ENCODE data around the gene RWDD1. TPM values are rescaled to one million over a fixed set of nuclear protein-coding genes. Genes with fewer than 3 reads are reported as not detected.

RWDD1 gene
- total RNA-seq, 2 donors from 2014 or later = 42.4 to 46.6 TPM

- H3K27ac Mint-ChIP-seq = no peak overlapping the region
- peak; percentile 73 to 76 for ATAC-seq (replicated peaks in 1 of 2)
- H3K36me3 Mint-ChIP-seq (ENCODE audit: insufficient read depth in 2 of 2) = no peaks in the 10 kb centered on the region
- H3K9me3 Mint-ChIP-seq = no peaks in the 10 kb centered on the region
- peak; percentile 18 to 35 for DNase-seq
- H3K4me3 Mint-ChIP-seq = peak overlapping the region; percentile 61 to 65
- peaks cover 16% of the 10 kb centered on the region for H3K4me1 Mint-ChIP-seq (ENCODE audit: low read depth)
- H3K27me3 Mint-ChIP-seq (ENCODE audit: low read depth) = peaks cover 22% of the 10 kb centered on the region
These were observed 6.1 kb upstream of the RWDD1 start for GRCh38 chr6:116564921-116565872.

GRCh38 chr6:116568111-116568510, 3.2 kb upstream of the RWDD1 start:
- peaks cover 0 to 3% of the 10 kb centered on the region in 2 donors for H3K36me3 Mint-ChIP-seq (ENCODE audit: insufficient read depth in 2 of 2)
- peaks cover 31% of the 10 kb centered on the region for H3K4me1 Mint-ChIP-seq (ENCODE audit: low read depth)
- peaks cover 11% of the 10 kb centered on the region for H3K27me3 Mint-ChIP-seq (ENCODE audit: low read depth)
- no peaks in the 10 kb centered on the region for H3K9me3 Mint-ChIP-seq
- no peak for DNase-seq
- ATAC-seq (replicated peaks in 1 of 2) = no peak
- H3K4me3 Mint-ChIP-seq = no peak overlapping the region
- H3K27ac Mint-ChIP-seq = no peak overlapping the region

GRCh38 chr6:116568821-116569755, 2.2 kb upstream of the RWDD1 start:
- Mint-ChIP-seq H3K4me1 (ENCODE audit: low read depth) (peaks cover 39% of the 10 kb centered on the region), H3K27me3 (ENCODE audit: low read depth) (peaks cover 4% of the 10 kb centered on the region), H3K9me3 (no peaks in the 10 kb centered on the region), H3K27ac (peak overlapping the region; percentile 52), H3K36me3 (ENCODE audit: insufficient read depth in 2 of 2) (peaks cover 0 to 7% of the 10 kb centered on the region in 2 donors), H3K4me3 (peak overlapping the region; percentile 11 to 49)
- DNase-seq = no peak
- ATAC-seq (replicated peaks in 1 of 2) = no peak

- Mint-ChIP-seq H3K36me3 (ENCODE audit: insufficient read depth in 2 of 2) (peaks cover 3 to 15% of the 10 kb centered on the region in 2 donors), H3K27me3 (ENCODE audit: low read depth) (no peaks in the 10 kb centered on the region), H3K4me1 (ENCODE audit: low read depth) (peaks cover 48% of the 10 kb centered on the region), H3K4me3 (peak overlapping the region; percentile 100), H3K27ac (peak overlapping the region; percentile 100), H3K9me3 (no peaks in the 10 kb centered on the region)
- DNase-seq (no peak), ATAC-seq (replicated peaks in 1 of 2) (no peak)
These were observed 338 bp downstream of the RWDD1 start for GRCh38 chr6:116571683-116572000.

- no peaks in the 10 kb centered on the region for H3K27me3 Mint-ChIP-seq (ENCODE audit: low read depth)
- H3K9me3 Mint-ChIP-seq = no peaks in the 10 kb centered on the region
- H3K27ac Mint-ChIP-seq = peak overlapping the region; percentile 100
- peak; percentile 17 to 19 for DNase-seq
- H3K36me3 Mint-ChIP-seq (ENCODE audit: insufficient read depth in 2 of 2) = peaks cover 3 to 15% of the 10 kb centered on the region in 2 donors
- no peak for ATAC-seq (replicated peaks in 1 of 2)
- H3K4me1 Mint-ChIP-seq (ENCODE audit: low read depth) = peaks cover 49% of the 10 kb centered on the region
- peak overlapping the region; percentile 100 for H3K4me3 Mint-ChIP-seq
These were observed 858 bp downstream of the RWDD1 start for GRCh38 chr6:116572162-116572561.

GRCh38 chr6:116575227-116575626, 3.9 kb downstream of the RWDD1 start:
- no peak for ATAC-seq (replicated peaks in 1 of 2)
- no peak for DNase-seq
- peaks cover 3 to 26% of the 10 kb centered on the region in 2 donors for H3K36me3 Mint-ChIP-seq (ENCODE audit: insufficient read depth in 2 of 2)
- H3K4me1 Mint-ChIP-seq (ENCODE audit: low read depth) = peaks cover 56% of the 10 kb centered on the region
- H3K27me3 Mint-ChIP-seq (ENCODE audit: low read depth) = no peaks in the 10 kb centered on the region
- no peak overlapping the region for H3K4me3 Mint-ChIP-seq
- H3K27ac Mint-ChIP-seq = no peak overlapping the region
- no peaks in the 10 kb centered on the region for H3K9me3 Mint-ChIP-seq

- Mint-ChIP-seq H3K4me1 (ENCODE audit: low read depth) (peaks cover 48% of the 10 kb centered on the region), H3K4me3 (no peak overlapping the region), H3K27ac (no peak overlapping the region), H3K9me3 (no peaks in the 10 kb centered on the region), H3K36me3 (ENCODE audit: insufficient read depth in 2 of 2) (peaks cover 3 to 26% of the 10 kb centered on the region in 2 donors), H3K27me3 (ENCODE audit: low read depth) (no peaks in the 10 kb centered on the region)
- ATAC-seq (replicated peaks in 1 of 2) (no peak), DNase-seq (no peak)
These were observed 6.2 kb downstream of the RWDD1 start for GRCh38 chr6:116577486-116577885.

DNA sequence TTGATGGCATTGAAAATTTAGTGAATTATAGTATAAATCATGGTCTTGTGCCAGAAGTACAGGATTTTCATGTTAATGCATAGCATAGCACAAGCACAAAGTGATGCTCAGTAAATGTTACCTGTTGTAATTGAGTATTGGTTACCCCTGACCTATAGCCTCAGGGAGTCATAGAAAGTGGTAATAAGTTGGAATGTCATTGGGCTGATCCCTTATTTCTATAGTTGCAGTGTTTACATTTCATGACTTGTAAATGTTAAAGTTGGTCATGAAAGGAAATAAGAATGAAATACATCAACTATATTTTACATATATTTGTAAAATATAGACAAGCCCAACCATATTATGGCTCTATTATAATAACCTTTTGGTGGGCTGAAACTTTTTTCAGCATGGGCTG, 7.0 kb downstream of the RWDD1 start:
- DNase-seq = no peak
- no peaks in the 10 kb centered on the region for H3K27me3 Mint-ChIP-seq (ENCODE audit: low read depth)
- peaks cover 3 to 28% of the 10 kb centered on the region in 2 donors for H3K36me3 Mint-ChIP-seq (ENCODE audit: insufficient read depth in 2 of 2)
- ATAC-seq (replicated peaks in 1 of 2) = no peak
- no peak overlapping the region for H3K27ac Mint-ChIP-seq
- no peak overlapping the region for H3K4me3 Mint-ChIP-seq
- peaks cover 40% of the 10 kb centered on the region for H3K4me1 Mint-ChIP-seq (ENCODE audit: low read depth)
- H3K9me3 Mint-ChIP-seq = no peaks in the 10 kb centered on the region

DNA sequence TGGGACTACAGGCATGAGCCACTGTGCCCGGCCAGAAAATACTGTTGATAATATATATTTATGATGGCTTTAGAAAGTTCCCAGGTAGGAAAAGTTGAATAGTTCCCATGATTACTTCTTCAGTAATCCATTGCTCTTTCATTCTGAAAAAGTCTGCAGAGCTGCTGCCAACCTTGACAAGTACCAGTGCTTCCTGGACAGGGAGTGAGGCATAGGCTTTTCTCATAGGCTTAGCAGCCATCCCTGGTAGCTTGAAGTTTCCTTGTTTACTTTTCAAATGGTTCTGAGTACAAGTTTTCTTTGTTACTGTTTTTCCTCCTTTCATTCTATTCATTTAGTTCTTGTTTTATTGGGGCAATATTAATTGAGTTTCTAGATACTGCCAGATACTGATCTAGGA, 7.8 kb downstream of the RWDD1 start:
- no peak overlapping the region for H3K27ac Mint-ChIP-seq
- H3K36me3 Mint-ChIP-seq (ENCODE audit: insufficient read depth in 2 of 2) = peaks cover 3 to 23% of the 10 kb centered on the region in 2 donors
- H3K4me1 Mint-ChIP-seq (ENCODE audit: low read depth) = peaks cover 32% of the 10 kb centered on the region
- ATAC-seq (replicated peaks in 1 of 2) (no peak), DNase-seq (no peak)
- no peak overlapping the region for H3K4me3 Mint-ChIP-seq
- H3K27me3 Mint-ChIP-seq (ENCODE audit: low read depth) = no peaks in the 10 kb centered on the region
- H3K9me3 Mint-ChIP-seq = no peaks in the 10 kb centered on the region

- H3K36me3 Mint-ChIP-seq (ENCODE audit: insufficient read depth in 2 of 2) = peaks cover 3 to 23% of the 10 kb centered on the region in 2 donors
- H3K4me3 Mint-ChIP-seq = no peak overlapping the region
- H3K9me3 Mint-ChIP-seq = no peaks in the 10 kb centered on the region
- H3K27ac Mint-ChIP-seq = no peak overlapping the region
- ATAC-seq (replicated peaks in 1 of 2) (no peak), DNase-seq (no peak)
- peaks cover 29% of the 10 kb centered on the region for H3K4me1 Mint-ChIP-seq (ENCODE audit: low read depth)
- no peaks in the 10 kb centered on the region for H3K27me3 Mint-ChIP-seq (ENCODE audit: low read depth)
These were observed 8.9 kb downstream of the RWDD1 start for GRCh38 chr6:116580198-116580597.

- H3K4me1 Mint-ChIP-seq (ENCODE audit: low read depth) = no peaks in the 10 kb centered on the region
- DNase-seq = no peak
- no peak overlapping the region for H3K4me3 Mint-ChIP-seq
- no peaks in the 10 kb centered on the region for H3K9me3 Mint-ChIP-seq
- no peaks in the 10 kb centered on the region for H3K27me3 Mint-ChIP-seq (ENCODE audit: low read depth)
- no peak for ATAC-seq (replicated peaks in 1 of 2)
- H3K27ac Mint-ChIP-seq = no peak overlapping the region
- H3K36me3 Mint-ChIP-seq (ENCODE audit: insufficient read depth in 2 of 2) = peaks cover 2 to 19% of the 10 kb centered on the region in 2 donors
These were observed 15.0 kb downstream of the RWDD1 start for GRCh38 chr6:116586276-116586675.

GRCh38 chr6:116586738-116587137, 15.4 kb downstream of the RWDD1 start:
- ATAC-seq (replicated peaks in 1 of 2) = no peak
- Mint-ChIP-seq H3K36me3 (ENCODE audit: insufficient read depth in 2 of 2) (peaks cover 2 to 22% of the 10 kb centered on the region in 2 donors), H3K27ac (no peak overlapping the region)

DNA sequence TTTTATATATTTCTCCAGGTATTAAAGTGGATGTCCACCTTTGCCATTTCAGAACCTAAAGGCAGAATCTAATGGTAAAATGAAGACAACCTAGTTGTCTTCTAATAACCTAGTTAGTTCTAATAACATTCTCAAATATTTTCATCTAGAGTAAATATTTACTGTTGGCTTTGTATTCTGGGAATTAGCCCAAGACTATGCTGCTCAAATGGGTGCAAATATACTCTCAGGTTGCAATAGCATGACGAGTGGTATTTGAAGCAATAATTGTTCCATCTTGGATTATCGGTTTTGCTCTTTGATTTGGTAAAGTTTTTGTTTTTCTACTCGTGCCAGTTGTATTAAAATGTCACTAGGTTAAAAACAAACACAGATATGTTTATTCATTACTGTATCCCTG, 23.9 kb downstream of the RWDD1 start:
- H3K36me3 Mint-ChIP-seq (ENCODE audit: insufficient read depth in 2 of 2) = peaks cover 2 to 16% of the 10 kb centered on the region in 2 donors
- no peaks in the 10 kb centered on the region for H3K9me3 Mint-ChIP-seq
- no peak overlapping the region for H3K27ac Mint-ChIP-seq
- no peaks in the 10 kb centered on the region for H3K27me3 Mint-ChIP-seq (ENCODE audit: low read depth)
- no peaks in the 10 kb centered on the region for H3K4me1 Mint-ChIP-seq (ENCODE audit: low read depth)
- no peak overlapping the region for H3K4me3 Mint-ChIP-seq
- DNase-seq (no peak), ATAC-seq (replicated peaks in 1 of 2) (no peak)

More at GRCh38 chr6:116586738-116587137, 15.4 kb downstream of the RWDD1 start:
- DNase-seq = no peak
- Mint-ChIP-seq H3K27me3 (ENCODE audit: low read depth) (no peaks in the 10 kb centered on the region), H3K9me3 (no peaks in the 10 kb centered on the region), H3K4me3 (no peak overlapping the region), H3K4me1 (ENCODE audit: low read depth) (no peaks in the 10 kb centered on the region)
